Metanephros (tissue), 1 donor: ENCODE results near the gene KIF15. TPM values are rescaled to one million over a fixed set of nuclear protein-coding genes. Genes with fewer than 3 reads are reported as not detected.

Experiments
- total RNA-seq: library from RNA; depleted of rRNA; stranded (reverse); fragments of >200 nt; gene quantifications from one replicate; pipeline ENCODE4 v1.2.3, GENCODE V29; 2014

Gene KIF15
- total RNA-seq, result 6.4 TPM

DNA sequence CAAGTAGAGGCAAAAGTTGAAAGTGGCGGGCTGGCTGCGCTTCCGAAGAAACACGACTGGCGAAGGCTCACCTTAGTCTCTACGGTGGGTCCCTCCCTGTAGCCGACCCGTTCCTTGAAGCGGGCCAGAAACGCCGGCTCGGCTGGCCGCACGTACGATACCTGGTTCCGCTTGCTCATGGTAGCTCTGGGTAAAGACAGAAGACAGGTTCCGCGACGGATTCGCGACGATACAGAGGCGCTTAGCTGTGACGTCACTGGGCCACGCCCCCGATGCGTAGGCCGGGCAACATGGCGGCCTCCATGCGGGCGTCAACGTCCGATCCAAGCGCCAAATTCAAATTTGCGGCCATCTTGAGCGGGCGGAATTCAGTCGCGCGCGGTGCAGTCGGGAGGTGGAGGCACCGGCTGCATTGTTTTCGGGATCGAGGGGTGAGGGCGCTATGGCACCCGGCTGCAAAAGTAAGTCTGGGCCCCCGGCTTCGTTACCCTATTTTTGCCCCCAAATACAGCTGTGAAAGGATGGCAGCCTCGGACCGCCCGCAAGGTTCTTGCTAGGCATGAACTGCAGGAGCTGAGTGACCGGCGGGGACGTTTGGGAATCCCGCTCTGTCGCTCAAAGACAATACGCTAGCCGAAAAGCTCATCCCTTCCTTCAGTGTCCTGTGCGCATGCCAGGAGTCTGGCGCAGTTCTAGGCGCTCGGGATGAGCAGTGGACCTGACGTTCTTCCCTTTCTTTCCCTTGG is at the start of gene KIF15, which contains the start of gene KIAA1143:
TSS of gene KIF15 (plus strand) at position 371 of the 746 bp plus-strand sequence. CDS start at position 443, 72 bp downstream.
TSS of gene KIAA1143 (minus strand) at position 196 of the 746 bp plus-strand sequence. CDS start at position 179, 17 bp downstream.

DNA sequence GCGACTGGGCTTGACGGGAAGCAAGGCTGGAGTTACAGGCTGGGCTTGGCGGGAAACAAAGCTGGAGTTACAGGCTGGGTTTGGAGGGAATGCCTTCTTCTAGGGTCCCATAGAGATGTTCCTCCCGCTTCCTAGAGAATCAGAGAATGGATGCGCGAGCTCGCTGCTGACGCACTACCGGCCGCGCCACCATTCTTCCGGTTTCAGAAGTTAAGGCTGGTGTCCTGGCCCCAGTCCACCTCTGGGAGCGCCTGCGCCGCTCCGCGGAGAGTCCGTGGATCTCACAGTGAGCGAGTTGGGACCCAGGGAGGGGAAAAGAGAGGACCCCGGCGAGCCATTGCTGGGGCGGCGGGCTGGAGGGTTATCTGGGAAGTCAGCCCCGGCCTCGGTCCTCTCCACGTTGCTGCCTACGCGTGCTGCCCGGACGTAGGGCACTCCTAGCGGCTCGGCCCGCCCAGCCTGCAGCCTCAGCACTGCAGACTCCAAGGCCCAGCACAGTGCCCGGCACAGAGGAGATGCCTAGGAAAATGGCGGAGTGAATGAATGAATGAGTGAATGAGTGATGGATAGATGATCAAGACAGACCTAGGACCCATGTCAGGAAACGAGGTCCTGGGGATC is 49.0 kb upstream of the KIF15 start, which contains the start of gene ZNF502:
TSS of gene ZNF502 (plus strand) at position 206 of the 621 bp plus-strand sequence. CDS start 7,602 bp downstream, outside the sequence.

GRCh38 chr3:44729384-44729910 is 32.1 kb upstream of the KIF15 start, which contains the start of gene ZNF501:
Gene ZNF501, plus strand, starts transcription at chr3:44729635. Its CDS starts 4,787 bp downstream, at chr3:44734422.

DNA sequence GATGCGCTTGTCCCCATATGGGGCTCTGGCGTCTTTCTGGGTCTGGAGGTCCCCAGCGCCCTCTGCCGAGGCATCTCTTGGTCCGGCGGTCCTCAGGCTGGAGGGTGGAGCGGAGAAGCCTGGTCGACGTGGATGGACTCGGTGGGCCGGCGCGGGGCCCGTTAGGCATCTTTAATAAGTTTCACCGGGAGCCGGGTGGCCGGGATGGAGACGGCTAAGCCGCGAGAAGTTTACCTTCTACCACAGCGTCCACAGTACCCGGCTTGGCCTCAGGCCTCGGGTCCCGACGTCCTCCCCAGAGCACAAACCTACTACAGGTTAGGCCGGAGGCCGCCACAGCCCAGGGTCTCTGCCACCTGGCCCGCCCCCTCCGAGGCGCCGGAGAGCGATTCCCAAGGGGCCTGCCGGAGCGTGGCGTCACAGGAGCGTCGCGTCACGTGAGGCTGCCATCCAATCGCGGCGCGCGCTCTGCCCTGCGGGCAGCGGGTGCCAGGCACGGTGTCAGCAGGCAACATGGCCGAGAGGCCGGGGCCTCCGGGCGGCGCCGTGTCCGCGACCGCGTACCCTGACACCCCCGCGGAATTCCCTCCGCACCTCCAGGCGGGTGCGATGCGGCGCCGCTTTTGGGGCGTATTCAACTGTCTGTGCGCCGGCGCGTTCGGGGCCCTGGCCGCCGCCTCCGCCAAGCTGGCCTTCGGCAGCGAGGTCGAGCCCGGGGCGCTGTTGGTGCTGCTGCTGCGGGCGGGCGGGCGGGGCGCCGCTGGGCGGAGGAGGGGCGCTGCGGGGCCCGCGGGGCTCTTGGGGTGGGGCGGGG is 100.0 kb downstream of the KIF15 start, which contains the start of gene TMEM42:
TSS of gene TMEM42 (plus strand) at position 501 of the 814 bp plus-strand sequence. CDS start at position 514, 13 bp downstream.

GRCh38 chr3:44874308-44874707 is 112.7 kb downstream of the KIF15 start, which contains the start of gene TGM4:
Gene TGM4, plus strand, starts transcription at chr3:44874608. Its CDS starts 71 bp downstream, at chr3:44874679.

Other genes with a start within 250 kb of the KIF15 start
- gene ZKSCAN7, start 206.6 kb upstream of the KIF15 start, total RNA-seq, result 16.3 TPM
- gene ZNF660, start 176.8 kb upstream of the KIF15 start, total RNA-seq, result 8.2 TPM
- gene ZNF197, start 136.8 kb upstream of the KIF15 start, total RNA-seq, result 27.3 TPM
- gene ZNF35, start 113.1 kb upstream of the KIF15 start, total RNA-seq, result 9.9 TPM
- 8.0 TPM for gene ZNF502, start 49.1 kb upstream of the KIF15 start, total RNA-seq
- gene ZNF501, start 32.2 kb upstream of the KIF15 start, total RNA-seq, result 9.2 TPM
- gene KIAA1143, start 175 bp upstream of the KIF15 start, total RNA-seq, result 25.5 TPM
- 11.8 TPM for gene TMEM42, start 100.1 kb downstream of the KIF15 start, total RNA-seq
- not detected for gene TGM4, start 112.8 kb downstream of the KIF15 start, total RNA-seq
- 57.3 TPM for gene ZDHHC3, start 214.4 kb downstream of the KIF15 start, total RNA-seq
- 45.9 TPM for gene EXOSC7, start 214.4 kb downstream of the KIF15 start, total RNA-seq